HG02870 (cell line): ENCODE measurements around the gene KCNJ5.

Experiments used
- ATAC-seq: cut with Tn5 transposase; IDR thresholded peaks from one replicate; pipeline ENCODE4 v1.9.1; 2021; ENCODE audit warnings: mild to moderate bottlenecking, moderate library complexity; ENCODE audit not compliant: unreplicated experiment

KCNJ5 gene

DNA sequence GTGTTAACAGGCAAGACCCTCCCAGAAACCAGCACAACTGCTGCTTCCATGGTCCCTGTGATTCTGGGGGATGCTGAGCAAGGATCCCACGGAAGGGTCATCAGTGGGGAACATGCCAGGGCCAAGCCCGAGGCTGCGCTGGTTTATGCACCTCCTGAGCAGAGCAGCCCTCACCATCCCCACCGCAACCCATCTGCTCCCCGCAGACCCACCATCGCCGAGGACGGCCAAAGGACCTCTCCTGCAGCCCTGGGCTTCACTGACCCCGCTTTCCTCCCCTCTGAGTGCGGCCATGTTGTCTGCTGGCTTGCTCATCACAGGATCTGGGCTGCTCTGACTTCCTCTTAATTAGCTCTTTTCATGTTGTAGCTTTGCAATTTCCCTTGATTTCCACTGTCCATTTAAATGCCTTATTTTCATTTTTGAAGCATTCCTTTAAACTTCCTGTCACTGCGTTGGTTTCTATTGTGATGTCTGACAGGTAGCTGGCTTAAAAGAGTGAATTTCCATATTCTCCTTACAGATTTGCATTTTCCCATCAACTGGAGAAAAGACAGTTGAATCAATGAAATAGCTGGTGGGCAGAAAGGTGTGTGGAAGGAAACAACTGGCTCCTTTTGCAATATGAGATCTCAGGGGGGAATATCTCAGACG, 36.7 kb downstream of the KCNJ5 start:
- no peak for ATAC-seq

DNA sequence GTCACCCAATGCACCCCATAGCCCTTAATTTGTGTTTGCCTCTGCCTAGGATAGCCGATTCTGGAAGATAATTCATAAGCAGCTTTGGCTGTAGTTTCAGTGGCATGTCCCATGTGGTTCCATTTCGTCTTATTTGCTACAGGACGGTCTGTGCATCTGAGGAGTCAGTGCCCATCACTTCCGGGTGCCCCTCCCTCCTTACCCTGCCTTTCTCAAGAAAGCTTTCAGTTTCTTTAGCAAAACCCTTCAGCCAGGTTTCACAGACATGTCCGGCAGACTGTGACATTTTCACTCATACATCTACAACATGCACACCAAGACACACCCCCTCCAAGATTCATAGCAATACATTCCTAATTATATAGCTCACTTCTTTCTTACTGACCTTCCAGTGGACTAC, 37.2 kb downstream of the KCNJ5 start:
- ATAC-seq, result peak; percentile 96

DNA sequence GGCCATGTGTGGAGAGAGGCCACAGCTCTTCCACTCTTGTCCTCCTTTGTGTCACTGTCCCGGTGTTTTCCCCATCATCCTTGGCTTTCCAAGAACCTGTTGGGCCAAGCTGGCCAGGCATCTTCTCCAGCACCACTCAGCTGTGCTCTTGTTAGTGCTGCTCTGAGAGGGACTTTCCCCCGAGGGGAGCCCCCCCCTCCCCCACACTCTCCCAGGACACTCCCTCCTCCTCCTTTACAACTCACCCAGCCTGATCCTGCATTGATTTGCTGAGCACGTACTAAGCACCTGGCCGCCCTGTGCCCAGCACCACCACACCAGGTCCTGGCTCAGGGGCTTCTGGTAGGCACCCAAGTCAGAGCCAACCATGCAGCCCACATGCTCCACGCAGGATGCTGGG, 38.3 kb downstream of the KCNJ5 start:
- ATAC-seq, result no peak

DNA sequence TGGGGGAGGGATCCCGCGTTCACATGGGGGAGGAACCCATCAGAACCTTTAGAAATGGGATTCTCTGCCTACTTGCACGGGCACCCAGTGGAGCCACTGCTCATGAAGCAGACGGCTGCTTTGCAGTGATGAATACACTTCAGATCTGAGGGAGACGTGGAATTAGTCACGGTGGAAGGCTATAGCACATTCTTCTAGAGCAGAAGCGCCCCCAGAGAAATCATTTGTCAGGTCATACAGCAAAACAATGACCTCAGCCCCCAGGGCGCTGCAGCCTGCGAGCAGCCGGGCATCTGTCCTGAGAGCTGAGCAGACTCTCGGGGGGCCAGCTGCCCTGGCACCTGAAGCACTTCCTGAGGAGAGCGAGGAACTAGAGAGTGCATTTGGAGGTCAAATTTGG, 38.8 kb downstream of the KCNJ5 start:
- no peak for ATAC-seq

DNA sequence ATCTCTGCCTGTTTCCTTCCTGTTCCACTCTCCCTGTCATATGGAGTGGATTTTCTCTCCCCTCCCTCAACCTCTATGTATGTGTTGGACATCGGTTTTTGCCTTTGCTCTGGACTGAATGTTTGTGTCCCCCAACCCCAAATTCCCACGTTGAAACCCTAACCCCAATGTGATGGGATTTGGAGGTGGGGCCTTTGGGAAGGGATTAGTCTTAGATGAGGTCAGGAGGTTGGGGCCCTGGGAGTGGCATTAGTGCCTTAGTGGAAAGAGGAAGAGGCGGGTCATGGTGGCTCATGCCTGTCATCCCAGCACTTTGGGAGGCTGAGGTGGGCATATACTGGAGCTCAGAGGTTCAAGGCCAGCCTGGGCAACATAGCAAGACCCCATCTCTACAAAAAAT, 39.9 kb downstream of the KCNJ5 start:
- no peak for ATAC-seq

DNA sequence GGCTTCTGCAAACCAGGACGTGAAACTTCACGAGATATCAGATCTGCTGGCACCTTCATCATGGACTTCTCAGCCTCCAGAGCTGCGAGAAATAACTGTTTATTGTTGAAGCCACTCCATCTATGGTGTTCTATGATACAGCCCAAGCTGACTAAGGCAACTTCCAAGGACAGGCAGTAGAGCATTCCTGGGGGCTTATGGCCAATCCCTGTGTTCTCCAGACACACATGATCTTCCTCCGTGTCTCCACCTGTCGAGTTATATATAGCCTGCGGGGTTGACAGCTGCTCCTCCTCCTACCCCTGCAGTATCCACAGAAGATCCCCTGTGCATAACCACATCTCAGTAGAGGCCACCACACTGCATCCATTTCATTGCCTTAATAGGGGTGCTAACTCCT, 40.5 kb downstream of the KCNJ5 start:
- ATAC-seq, result no peak

DNA sequence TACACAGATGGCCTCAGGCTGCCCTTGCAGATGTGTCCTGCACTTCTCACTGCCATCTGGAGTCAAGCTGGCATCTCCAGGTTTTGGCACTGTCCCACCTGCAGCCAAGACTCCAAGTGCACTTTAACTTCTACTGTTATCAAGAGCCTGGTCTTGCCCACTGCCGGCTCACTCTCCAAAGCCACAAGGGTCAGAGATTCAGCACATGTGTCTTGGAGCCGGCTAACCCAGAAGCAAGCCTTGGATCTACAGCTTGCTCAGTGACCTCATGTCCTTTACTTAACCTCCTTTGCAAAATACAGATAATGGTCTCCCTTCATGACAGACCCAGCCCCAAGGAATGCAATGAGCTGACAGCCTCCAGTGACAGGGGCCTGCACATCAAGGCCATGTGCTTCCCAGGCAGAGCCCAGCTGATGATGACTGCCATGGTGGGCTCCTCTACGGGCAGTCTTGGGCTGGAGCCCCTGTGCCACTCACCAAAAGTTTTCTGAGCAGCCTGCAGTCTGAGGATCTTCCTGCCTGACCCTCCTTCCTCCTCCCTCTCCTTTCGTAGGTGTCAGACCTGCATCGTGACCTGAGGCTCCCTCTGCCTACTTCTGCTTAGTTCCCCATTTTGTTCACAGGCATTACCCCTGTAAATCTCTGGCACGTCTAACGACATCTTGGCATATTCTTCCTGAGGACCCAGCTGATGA, 42.5 kb downstream of the KCNJ5 start:
- ATAC-seq, result no peak

DNA sequence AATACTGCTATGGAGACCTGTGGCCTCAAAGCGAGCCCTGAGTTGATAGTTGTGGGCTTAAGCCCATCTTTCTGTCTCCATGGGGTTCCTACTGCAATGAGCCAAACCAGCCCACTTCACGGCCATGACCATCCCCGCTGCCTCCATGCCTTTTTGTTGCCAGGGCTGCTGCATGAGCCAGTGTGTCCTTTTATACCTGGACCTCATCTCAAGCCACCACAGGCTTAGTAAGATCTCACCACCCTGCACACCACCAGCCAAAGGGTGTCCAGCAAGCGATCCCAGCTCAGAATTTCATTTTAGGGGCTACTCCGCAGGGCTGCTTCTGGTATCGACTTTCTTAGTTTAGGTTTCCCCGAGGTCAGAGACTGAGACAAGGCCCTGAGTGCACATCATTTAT, 43.2 kb downstream of the KCNJ5 start:
- no peak for ATAC-seq

DNA sequence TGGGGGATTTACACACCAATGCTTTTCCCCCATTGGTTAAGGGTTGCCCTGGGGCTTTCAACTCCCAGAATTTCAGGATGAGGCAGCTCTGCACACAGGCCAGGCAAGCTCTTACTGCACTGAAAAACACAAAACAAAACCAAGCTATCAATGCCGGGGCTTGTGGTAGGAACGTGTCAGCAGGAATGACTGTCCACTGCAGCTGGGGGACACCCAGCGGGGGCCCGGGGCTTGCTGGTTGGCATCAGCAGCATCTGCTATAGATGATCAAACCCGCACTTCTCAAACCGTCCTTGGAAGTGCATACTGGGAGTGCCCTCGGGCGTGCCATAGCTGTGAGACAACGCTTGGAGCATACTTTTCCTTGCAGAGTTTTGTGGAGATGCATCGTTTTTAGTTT, 43.8 kb downstream of the KCNJ5 start:
- no peak for ATAC-seq

DNA sequence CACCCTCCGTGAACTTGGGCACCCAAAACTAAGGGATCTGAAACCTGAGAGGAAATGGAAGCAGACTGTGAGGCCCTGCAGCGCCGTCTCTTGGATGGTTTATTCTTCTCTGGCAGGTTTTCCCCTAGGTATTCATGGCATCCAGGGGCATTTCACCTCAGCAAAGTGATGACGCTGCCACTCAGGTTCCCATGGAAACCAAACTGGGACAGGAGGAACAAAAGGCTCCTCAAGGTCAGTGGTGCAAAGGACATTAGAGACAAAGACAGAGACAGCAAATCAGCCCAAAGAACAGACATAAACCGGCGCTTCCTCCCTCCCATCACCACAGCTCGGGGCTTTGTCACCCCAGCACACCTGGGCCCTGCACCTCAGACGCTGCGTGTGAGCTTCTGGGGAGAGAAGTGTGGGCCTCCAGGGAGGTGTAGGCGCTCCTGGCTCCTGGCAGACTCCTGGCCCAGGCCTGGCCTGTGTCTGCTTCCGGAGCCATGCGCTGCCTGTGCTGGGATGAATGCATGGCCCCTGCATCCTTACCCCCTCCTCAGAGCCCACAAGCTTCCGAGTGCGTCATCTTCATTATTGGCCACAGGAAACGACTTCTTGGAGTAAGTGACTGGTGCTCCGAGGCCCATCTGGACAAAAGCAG, 45.6 kb downstream of the KCNJ5 start:
- no peak for ATAC-seq

DNA sequence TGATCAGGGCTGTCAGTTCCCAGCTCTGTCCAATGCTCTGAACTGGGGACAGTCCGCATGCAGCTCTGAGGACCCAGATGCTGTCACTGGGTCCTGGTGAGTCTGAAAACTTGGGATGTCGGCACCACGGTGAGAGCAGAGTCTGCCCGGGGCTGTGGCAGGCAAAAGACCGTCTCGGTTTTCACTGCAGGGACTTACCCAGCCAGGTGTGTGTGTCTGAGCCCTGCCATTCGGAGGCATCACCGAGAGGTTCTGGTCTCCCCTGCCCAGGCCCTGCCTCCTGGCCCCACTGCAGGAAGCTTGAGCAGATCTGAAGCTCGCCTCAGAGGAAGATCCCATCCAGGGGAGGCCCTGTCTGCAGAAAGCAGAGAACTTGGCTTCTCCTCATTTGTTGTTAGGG, 46.3 kb downstream of the KCNJ5 start:
- no peak for ATAC-seq

DNA sequence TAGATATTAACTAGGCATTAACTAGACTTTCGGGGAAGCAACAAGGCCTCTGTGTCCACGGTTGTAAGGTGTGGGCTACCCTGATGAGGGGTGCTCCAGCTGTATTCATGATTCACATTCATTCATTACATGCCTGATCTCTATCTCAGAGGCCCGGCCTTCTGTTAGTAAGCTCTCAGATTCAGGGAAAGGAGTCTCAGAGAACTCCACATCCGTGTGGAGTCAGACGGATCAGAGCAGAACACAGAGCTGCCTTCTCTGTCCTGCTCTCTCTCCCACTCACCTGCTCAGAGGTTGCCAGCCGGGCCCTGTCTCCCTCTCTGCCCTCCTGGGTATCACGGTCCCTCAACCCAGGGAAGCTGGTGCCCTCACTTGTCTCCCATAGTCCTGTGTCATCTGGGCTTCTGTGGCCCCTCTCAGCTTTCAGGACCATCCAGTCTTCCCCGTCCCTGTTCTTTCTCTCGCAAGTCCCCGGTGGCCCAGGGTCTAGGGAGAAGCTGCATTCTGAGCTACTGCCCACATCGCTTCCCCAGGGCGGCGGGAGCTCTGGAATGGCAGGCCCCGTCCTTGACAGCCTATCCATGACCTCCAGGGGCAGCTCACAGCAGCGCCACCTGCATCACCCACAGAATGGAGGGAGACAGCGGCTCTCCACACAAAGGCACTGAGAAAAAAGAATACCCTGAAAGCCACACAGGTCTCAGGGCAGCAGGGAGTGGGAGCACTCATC, 47.2 kb downstream of the KCNJ5 start:
- ATAC-seq, result no peak

DNA sequence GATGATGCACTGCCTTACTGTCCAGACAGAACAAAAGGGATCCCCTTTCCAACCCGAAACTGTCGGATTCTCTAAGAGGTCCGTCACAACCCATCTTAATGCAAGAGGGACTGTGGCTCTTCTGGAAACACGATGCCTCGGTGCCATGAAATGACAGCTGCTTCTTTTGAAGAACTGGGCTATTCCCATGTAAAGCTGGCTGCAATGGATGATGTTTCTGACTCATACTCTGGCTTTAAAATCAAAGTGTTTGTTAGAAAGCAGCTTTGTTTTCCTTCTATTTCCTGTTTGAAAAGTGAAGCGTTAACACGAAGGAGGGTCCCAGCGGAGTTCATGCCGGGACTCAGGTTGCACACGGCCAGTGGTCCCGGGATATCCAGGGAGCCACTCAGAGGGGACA, 48.4 kb downstream of the KCNJ5 start:
- no peak for ATAC-seq

DNA sequence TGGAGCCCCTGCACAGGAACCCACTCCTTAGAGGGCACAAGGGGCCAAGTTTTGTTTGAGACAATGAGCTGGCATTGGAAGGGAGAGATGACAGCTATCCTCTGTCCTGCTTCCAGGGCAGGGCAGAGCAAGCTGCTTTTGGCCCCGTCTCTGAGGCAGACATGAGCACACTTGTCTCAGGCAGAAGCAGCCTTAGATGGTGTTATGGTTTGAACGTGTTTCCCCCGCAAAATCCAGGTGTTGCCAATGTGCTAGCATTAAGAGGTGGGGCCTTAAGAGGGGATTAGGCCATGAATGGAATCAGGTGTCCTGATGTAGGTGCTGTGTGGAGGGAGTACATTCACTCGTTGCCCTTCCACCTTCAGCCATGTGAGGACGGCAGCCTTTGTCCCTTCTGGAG, 49.0 kb downstream of the KCNJ5 start:
- no peak for ATAC-seq

DNA sequence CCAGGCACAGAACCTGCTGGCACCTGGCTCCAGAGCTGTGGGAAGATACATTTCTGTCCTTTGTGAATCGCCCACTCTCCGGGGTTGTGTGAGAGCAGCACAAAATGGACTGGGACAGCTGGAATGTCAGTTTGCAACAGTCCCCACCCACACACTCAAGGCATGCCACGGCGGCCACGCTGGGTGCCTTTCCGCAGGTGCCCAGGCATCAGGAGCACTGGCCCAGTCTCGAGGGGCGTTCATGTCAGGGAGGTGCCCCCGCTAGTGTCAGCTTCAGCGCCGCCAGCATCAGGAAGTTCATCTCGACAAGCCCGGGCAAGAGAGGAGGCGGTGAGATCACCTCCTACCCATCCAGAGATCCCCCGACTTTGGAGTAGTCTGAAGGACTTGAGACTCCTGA, 49.4 kb downstream of the KCNJ5 start:
- ATAC-seq, result no peak

DNA sequence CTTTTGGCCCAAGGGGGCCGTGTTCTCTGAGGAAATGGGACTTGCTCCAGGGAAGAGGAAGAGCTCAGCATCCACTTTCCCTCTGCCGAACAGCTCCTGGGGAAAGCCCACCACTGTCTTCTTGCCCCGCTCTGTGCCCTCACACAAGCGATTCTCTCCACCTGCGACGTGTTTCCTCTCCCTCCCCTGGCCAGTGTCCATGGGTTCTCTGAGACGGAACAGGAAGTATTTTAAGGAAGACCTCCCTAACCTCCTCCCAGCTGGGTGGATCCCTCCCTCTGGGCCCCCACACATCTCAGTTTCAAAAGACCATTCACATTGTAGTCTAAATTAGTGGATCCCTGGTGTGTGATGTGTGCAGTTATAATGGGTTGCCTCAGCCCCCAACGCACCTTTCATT, 50.0 kb downstream of the KCNJ5 start:
- ATAC-seq, result no peak

DNA sequence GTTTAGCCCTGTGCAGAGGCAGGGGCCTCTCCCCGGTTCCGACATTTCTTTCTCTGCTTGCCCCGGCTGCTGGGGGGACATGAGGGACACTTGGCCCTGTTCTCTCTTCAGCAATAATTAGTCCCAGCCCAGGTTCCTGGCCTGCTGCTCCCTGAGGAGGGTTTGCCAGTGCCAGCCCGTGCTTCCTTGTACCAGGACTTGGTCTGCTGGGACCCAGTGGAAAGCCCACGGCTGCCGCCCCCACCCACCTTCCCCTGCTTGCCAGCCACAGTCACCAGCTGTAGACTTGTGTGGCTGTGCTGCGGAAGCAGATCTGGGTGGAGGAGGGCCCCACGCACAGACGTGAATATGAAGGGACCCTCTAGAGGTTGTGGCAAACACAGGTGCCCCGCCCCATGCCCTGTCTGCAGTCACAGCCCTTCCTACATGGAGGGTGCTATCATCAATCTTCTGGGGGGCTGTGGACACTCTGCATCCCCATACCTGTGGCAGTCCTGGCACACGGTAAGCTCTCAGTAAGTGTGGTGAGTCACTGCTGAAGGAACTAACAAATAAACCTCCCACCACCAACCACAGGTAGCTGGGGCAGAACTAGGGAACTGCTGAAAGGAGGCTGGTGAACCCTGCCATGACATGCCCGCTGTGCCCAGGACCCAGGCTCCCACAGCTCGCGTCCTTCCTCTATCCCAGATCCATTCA, 50.6 kb downstream of the KCNJ5 start:
- no peak for ATAC-seq

DNA sequence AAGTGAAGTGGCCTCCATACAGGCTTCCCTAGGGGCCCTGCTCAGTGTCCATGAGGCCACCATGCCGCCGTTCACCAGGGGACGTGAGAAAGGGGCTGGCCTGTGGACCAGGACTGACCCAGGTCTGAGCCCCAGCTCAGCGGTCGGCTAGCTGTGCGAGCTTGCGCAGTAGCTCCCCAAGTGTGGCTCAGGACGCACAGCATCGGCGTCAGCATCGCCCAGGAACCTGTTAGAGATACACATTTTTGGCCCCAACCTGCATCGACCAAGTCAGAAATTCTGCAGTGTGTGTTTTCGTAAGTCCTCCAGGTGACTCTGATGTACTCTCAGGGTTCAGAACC, 51.1 kb downstream of the KCNJ5 start:
- no peak for ATAC-seq

DNA sequence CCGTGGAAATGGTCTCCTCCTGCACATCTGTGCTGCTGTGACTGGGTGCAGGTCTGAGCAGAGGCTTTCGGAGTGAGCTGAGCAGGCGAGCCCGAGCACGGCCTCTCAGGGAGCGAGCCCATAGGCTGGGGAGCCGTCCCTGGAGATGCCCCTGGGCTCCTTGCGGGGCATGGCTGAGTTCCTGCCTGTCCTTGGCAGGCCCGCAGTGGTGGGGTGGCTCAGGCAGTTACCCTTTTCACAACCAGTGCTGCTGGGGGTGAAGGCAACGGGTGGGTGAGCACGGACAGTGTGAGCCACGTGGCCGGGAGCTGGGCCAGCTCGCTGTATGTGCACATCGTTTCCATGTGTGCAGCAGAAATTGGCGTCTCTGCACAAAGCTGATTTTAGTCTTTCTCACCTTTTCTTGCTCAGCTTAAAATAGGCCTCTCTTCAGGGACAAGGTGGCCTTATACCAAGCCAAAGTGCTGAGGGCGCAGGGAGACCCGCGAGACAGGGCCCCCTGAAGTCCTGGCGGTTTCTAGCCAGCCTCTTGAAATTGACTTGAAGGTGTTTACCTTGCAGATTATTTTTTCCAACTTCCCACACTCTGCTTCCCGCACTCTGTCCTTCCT, 51.8 kb downstream of the KCNJ5 start, which contains the start of gene TP53AIP1:
TSS of gene TP53AIP1 (minus strand) at position 55 of the 611 bp plus-strand sequence. CDS start 5,053 bp downstream, outside the sequence.
- no peak for ATAC-seq

DNA sequence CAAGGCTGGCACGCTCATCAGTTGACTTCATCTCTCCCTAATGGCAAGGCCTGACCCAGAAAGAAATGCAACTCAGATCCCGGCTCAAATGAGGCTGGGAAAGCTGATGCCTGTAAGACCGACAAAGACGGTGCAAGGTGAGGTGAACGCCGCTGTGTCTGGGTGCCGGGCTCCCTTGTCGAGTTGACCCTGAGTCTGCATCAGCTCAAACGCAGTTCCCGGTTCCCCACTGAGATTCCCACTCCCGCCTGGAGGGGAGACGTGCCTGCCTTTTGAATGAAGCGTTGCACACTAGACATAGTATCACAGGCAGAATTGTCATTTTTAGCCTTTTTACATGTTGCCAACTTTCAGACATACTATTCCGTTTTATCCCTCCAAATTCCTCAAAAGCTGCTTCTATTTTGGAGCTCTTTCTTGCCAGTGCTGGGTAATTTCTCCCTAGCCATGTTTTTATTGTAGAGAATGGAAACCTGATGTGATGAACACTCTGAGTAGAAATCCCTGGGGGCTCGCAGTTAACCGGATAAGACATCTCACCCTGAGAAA, 52.3 kb downstream of the KCNJ5 start:
- ATAC-seq, result no peak
